SKM-1 treated with dmso at 0.1 percent for 144 hours (cell line): ENCODE results near the gene RAX.

Experiments
- DNase-seq: peaks from one replicate; lab custom pipeline; 2025; ENCODE audit not compliant: unreplicated experiment; lab: John Stamatoyannopoulos, UW

RAX gene

GRCh38 chr18:59249199-59249774 lies 24.0 kb downstream of the RAX start:
- peak; percentile 45 for DNase-seq

GRCh38 chr18:59246796-59247195 lies 26.5 kb downstream of the RAX start:
- no peak for DNase-seq

- no peak for DNase-seq
These were observed 30.3 kb downstream of the RAX start for GRCh38 chr18:59242906-59243305.

- DNase-seq, result no peak
These were observed 33.6 kb downstream of the RAX start for GRCh38 chr18:59239642-59240041.

- DNase-seq, result no peak
These were observed 34.9 kb downstream of the RAX start for GRCh38 chr18:59238385-59238784.

GRCh38 chr18:59233017-59233410 lies 40.2 kb downstream of the RAX start:
- DNase-seq, result no peak

- DNase-seq, result no peak
These were observed 40.8 kb downstream of the RAX start for GRCh38 chr18:59232309-59233016.

GRCh38 chr18:59231877-59232276 lies 41.4 kb downstream of the RAX start:
- no peak for DNase-seq

- DNase-seq, result no peak
These were observed 42.1 kb downstream of the RAX start for GRCh38 chr18:59231114-59231513.

- DNase-seq, result no peak
These were observed 43.4 kb downstream of the RAX start for GRCh38 chr18:59229701-59230443.

- DNase-seq, result no peak
These were observed 44.1 kb downstream of the RAX start for GRCh38 chr18:59229191-59229590.

GRCh38 chr18:59228351-59228750 lies 44.9 kb downstream of the RAX start:
- DNase-seq, result no peak

- DNase-seq, result no peak
These were observed 50.9 kb downstream of the RAX start for GRCh38 chr18:59222341-59222740.

GRCh38 chr18:59220784-59221765 lies 52.2 kb downstream of the RAX start:
- DNase-seq, result no peak

- no peak for DNase-seq
These were observed 53.0 kb downstream of the RAX start for GRCh38 chr18:59220164-59220783.

- no peak for DNase-seq
These were observed 53.5 kb downstream of the RAX start, which contains the start of gene GRP for GRCh38 chr18:59219672-59220163. Gene GRP (plus strand): TSS chr18:59220158. CDS start chr18:59220266, 108 bp downstream.

GRCh38 chr18:59218018-59218417 lies 55.2 kb downstream of the RAX start:
- DNase-seq, result no peak
